H1 (cell line): ENCODE results near the gene CCDC121. TPM values are rescaled to one million over a fixed set of nuclear protein-coding genes. Genes with fewer than 3 reads are reported as not detected.

ENCODE experiments used
- CTCF ChIA-PET: fragments of 300-600 bp; sonication (Branson Sonifier 250); formaldehyde crosslinking; loops from one replicate; lab custom pipeline; 2021; ENCODE audit not compliant: partially characterized antibody; lab: Charles Lee
- POLR2A ChIA-PET: fragments of 300-600 bp; sonication (Branson Sonifier 250); formaldehyde crosslinking; loops from one replicate; lab custom pipeline; 2021; ENCODE audit warnings: inconsistent platforms; ENCODE audit not compliant: partially characterized antibody; lab: Charles Lee
- DNase-seq, 2 experiments: peaks; one replicate each; pipeline versions ENCODE4 v3.0.0 to v3.0.0-alpha.2; 2010 to 2022; ENCODE audit warnings: low spot score in 2 of 2, low read depth in 1 of 2, mixed read lengths in 1 of 2
- FAIRE-seq: peaks from 2 replicates; lab custom pipeline; 2011; peaks lifted over from hg19 to GRCh38; lab: Jason Lieb, UNC
- H2AFZ ChIP-seq: 2 replicates; pipeline ENCODE4 v1.8.1; 2012; ENCODE audit warnings: low read length, inconsistent platforms
- H2AK5ac ChIP-seq: 2 replicates; pipeline ENCODE4 v1.6.1; 2013; ENCODE audit warnings: low read depth, low read length
- H2BK120ac ChIP-seq: replicated peaks from 2 replicates; pipeline ENCODE3; 2013; ENCODE audit warnings: low read depth, low read length, inconsistent platforms
- H2BK12ac ChIP-seq: 2 replicates; pipeline ENCODE4 v1.6.1; 2013; ENCODE audit warnings: low read depth, low read length
- H2BK15ac ChIP-seq: 2 replicates; pipeline ENCODE4 v1.6.1; 2013; ENCODE audit warnings: low read length
- H2BK20ac ChIP-seq: 2 replicates; pipeline ENCODE4 v1.6.1; 2013; ENCODE audit warnings: low read length
- H2BK5ac ChIP-seq: 2 replicates; pipeline ENCODE4 v1.6.1; 2013; ENCODE audit warnings: low read depth, low read length
- H3K14ac ChIP-seq: 2 replicates; pipeline ENCODE4 v1.6.1; 2013; ENCODE audit warnings: inconsistent platforms; ENCODE audit not compliant: insufficient read length
- H3K18ac ChIP-seq: 2 replicates; pipeline ENCODE4 v1.6.1; 2013; ENCODE audit warnings: low read length; ENCODE audit errors: extremely low read depth
- H3K23ac ChIP-seq: 2 replicates; pipeline ENCODE4 v1.6.1; 2013; ENCODE audit warnings: inconsistent platforms; ENCODE audit not compliant: insufficient read length
- H3K23me2 ChIP-seq: 2 replicates; pipeline ENCODE4 v1.6.1; 2013; ENCODE audit warnings: low read depth, low read length
- H3K27ac ChIP-seq: 2 replicates; pipeline ENCODE4 v1.6.1; 2011; ENCODE audit warnings: low read depth, low read length, inconsistent platforms
- H3K27me3 ChIP-seq, 4 experiments: replicated peaks in 1 of 4; 1 replicate in 1 of 4; 2 replicates in 3 of 4; pipeline versions ENCODE4 v1.6.1 to v1.8.1; 2011 to 2013; ENCODE audit warnings: low read length in 3 of 4, mild to moderate bottlenecking in 3 of 4, inconsistent platforms in 2 of 4, mixed read lengths in 2 of 4, moderate library complexity in 1 of 4; ENCODE audit not compliant: control insufficient read depth in 3 of 4, insufficient read depth in 3 of 4; ENCODE audit errors: extremely low read depth in 1 of 4
- H3K36me3 ChIP-seq, 4 experiments: 2 replicates each; pipeline versions ENCODE4 v1.6.1 to v1.8.1; 2011 to 2013; ENCODE audit warnings: mild to moderate bottlenecking in 4 of 4, low read length in 3 of 4, moderate library complexity in 2 of 4, control low read depth in 1 of 4, inconsistent platforms in 1 of 4; ENCODE audit not compliant: insufficient read depth in 4 of 4, control insufficient read depth in 2 of 4
- H3K4ac ChIP-seq: replicated peaks from 2 replicates; pipeline ENCODE3; 2013; ENCODE audit warnings: low read length, low read depth, mixed read lengths, inconsistent platforms; ENCODE audit not compliant: insufficient read length
- H3K4me1 ChIP-seq, 4 experiments: replicated peaks in 1 of 4; 1 replicate in 1 of 4; 2 replicates in 3 of 4; pipeline versions ENCODE4 v1.6.1 to v1.8.1; 2011 to 2013; ENCODE audit warnings: low read length in 3 of 4, inconsistent platforms in 2 of 4, mixed read lengths in 1 of 4; ENCODE audit not compliant: insufficient read depth in 4 of 4, control insufficient read depth in 3 of 4
- H3K4me2 ChIP-seq, 2 experiments: 2 replicates each; pipeline versions ENCODE4 v1.6.1 to v1.8.1; 2011 to 2013; ENCODE audit warnings: low read depth in 2 of 2, low read length in 2 of 2, control low read depth in 1 of 2, inconsistent platforms in 1 of 2, mild to moderate bottlenecking in 1 of 2; ENCODE audit not compliant: insufficient read depth in 1 of 2
- H3K4me3 ChIP-seq, 4 experiments: fragments of 200-600, 300-600 bp in 1 of 4; sonication (generic), shearing (Covaris generic), sonication (Bioruptor Twin) in 1 of 4; 2 replicates each; pipeline versions ENCODE4 v1.5.1 to v1.8.1; 2011 to 2016; ENCODE audit warnings: low read length in 4 of 4, low read depth in 3 of 4, control low read depth in 2 of 4, inconsistent platforms in 2 of 4, mild to moderate bottlenecking in 2 of 4, mixed read lengths in 1 of 4, moderate library complexity in 1 of 4; ENCODE audit not compliant: insufficient read depth in 2 of 4; ENCODE audit errors: extremely low read depth in 1 of 4
- H3K56ac ChIP-seq: replicated peaks from 2 replicates; pipeline ENCODE3; 2013; ENCODE audit warnings: low read depth, mild to moderate bottlenecking, mixed read lengths, low read length, inconsistent platforms; ENCODE audit not compliant: insufficient read length
- H3K79me1 ChIP-seq: 2 replicates; pipeline ENCODE4 v1.6.1; 2013; ENCODE audit warnings: low read depth, low read length, control low read depth
- H3K79me2 ChIP-seq, 2 experiments: 2 replicates each; pipeline versions ENCODE4 v1.6.1 to v1.8.1; 2012 to 2013; ENCODE audit warnings: low read length in 2 of 2, mild to moderate bottlenecking in 2 of 2, inconsistent platforms in 1 of 2; ENCODE audit not compliant: insufficient read depth in 2 of 2, control insufficient read depth in 1 of 2
- H3K9ac ChIP-seq, 4 experiments: replicated peaks in 1 of 4; 1 replicate in 1 of 4; 2 replicates in 3 of 4; pipeline versions ENCODE4 v1.6.1 to v1.8.1; 2011 to 2013; ENCODE audit warnings: low read depth in 3 of 4, low read length in 3 of 4, control low read depth in 2 of 4, mild to moderate bottlenecking in 2 of 4, moderate library complexity in 2 of 4, inconsistent platforms in 1 of 4; ENCODE audit errors: extremely low read depth in 1 of 4
- H3K9me3 ChIP-seq, 2 experiments: 2 replicates each; pipeline versions ENCODE4 v1.6.1 to v1.8.1; 2012 to 2013; ENCODE audit warnings: mild to moderate bottlenecking in 2 of 2, moderate library complexity in 2 of 2, control low read depth in 1 of 2, inconsistent platforms in 1 of 2, low read depth in 1 of 2, low read length in 1 of 2, mixed read lengths in 1 of 2; ENCODE audit not compliant: insufficient read depth in 2 of 2
- H4K20me1 ChIP-seq, 2 experiments: replicated peaks in 1 of 2; 2 replicates each; pipeline versions ENCODE3 to v1.8.1; 2011 to 2013; ENCODE audit warnings: inconsistent platforms in 2 of 2, low read length in 2 of 2, mild to moderate bottlenecking in 1 of 2; ENCODE audit not compliant: insufficient read depth in 2 of 2, control insufficient read depth in 1 of 2
- H4K5ac ChIP-seq: 2 replicates; pipeline ENCODE4 v1.6.1; 2013; ENCODE audit warnings: low read length, low read depth, mixed read lengths, inconsistent platforms; ENCODE audit not compliant: insufficient read length
- H4K8ac ChIP-seq: 2 replicates; pipeline ENCODE4 v1.8.0; 2013; ENCODE audit warnings: mild to moderate bottlenecking, moderate library complexity, low read length, inconsistent platforms; ENCODE audit not compliant: insufficient read depth; ENCODE audit errors: extremely low read depth
- H4K91ac ChIP-seq: replicated peaks from 2 replicates; pipeline ENCODE3; 2013; ENCODE audit warnings: low read length, mixed read lengths, inconsistent platforms; ENCODE audit not compliant: insufficient read length
- CHD1 ChIP-seq: IDR thresholded peaks from 2 replicates; pipeline ENCODE4 v1.6.1; 2012; ENCODE audit warnings: low read depth, low read length, improper control_type of control experiment
- KDM4A ChIP-seq: IDR thresholded peaks from one replicate; pipeline ENCODE4 v1.7.1; 2012; ENCODE audit warnings: low read depth, mild to moderate bottlenecking, moderate library complexity, low read length, inconsistent platforms; ENCODE audit not compliant: severe bottlenecking
- NANOG ChIP-seq: IDR thresholded peaks from 2 replicates; pipeline ENCODE4 v1.6.1; 2011; ENCODE audit warnings: low read length, low read depth, mild to moderate bottlenecking, inconsistent platforms; ENCODE audit not compliant: insufficient read depth, poor library complexity, severe bottlenecking
- SIN3A ChIP-seq, 2 experiments: IDR thresholded peaks in 1 of 2; conservative IDR thresholded peaks in 1 of 2; 2 replicates each; pipeline ENCODE4 v1.6.1; 2011 to 2012; ENCODE audit warnings: low read length in 2 of 2, improper control_type of control experiment in 1 of 2, low read depth in 1 of 2, mild to moderate bottlenecking in 1 of 2
- SIRT6 ChIP-seq: IDR thresholded peaks from one replicate; pipeline ENCODE4 v1.7.1; 2012; ENCODE audit warnings: low read length, inconsistent platforms
- USF2 ChIP-seq: IDR thresholded peaks from 2 replicates; pipeline ENCODE4 v1.6.1; 2011; ENCODE audit warnings: low read length, improper control_type of control experiment
- ZNF274 ChIP-seq: IDR thresholded peaks from 2 replicates; pipeline ENCODE4 v1.7.0; 2012; ENCODE audit warnings: low read length, borderline replicate concordance; ENCODE audit errors: extremely low read depth
- WGBS, 2 experiments: shearing (Covaris generic) in 1 of 2; methylation state at CpG; one replicate each; pipeline versions ENCODE4 v1.1.6 to v1.1.7; 2013 to 2015; ENCODE audit warnings: low lambda C conversion rate in 2 of 2, mixed read lengths in 2 of 2, inconsistent platforms in 1 of 2, low coverage in 1 of 2, missing lambda C conversion rate in 1 of 2; ENCODE audit not compliant: insufficient replicate concordance in 2 of 2, insufficient coverage in 1 of 2, insufficient read length in 1 of 2; ENCODE audit errors: extremely low coverage in 1 of 2, missing lambda C conversion rate in 1 of 2; 5-methylcytosine and 5-hydroxymethylcytosine counted together
- polyA plus RNA-seq, 7 experiments: library from polyadenylated mRNA; depleted of rRNA in 3 of 7; stranded (reverse) in 5 of 7; unstranded in 2 of 7; fragments of >200 nt in 5 of 7; fragments of 200-250 nt in 2 of 7; gene quantifications; 1 replicate in 5 of 7; 2 replicates in 1 of 7; 4 replicates in 1 of 7; pipeline versions ENCODE4 v1.2.1 to v1.2.3, GENCODE V29; 2011 to 2013; ENCODE audit warnings: missing spikeins in 2 of 7, mixed read lengths in 2 of 7
- total RNA-seq: library from RNA; stranded (reverse); fragmentation: NEBNext Ultra II Directional; extraction: Animal tissue kit (Norgen Biotek cat#: 25700); gene quantifications from 2 replicates; pipeline ENCODE4 v1.2.1, GENCODE V29; 2021

The CCDC121 gene
- total and polyA plus RNA-seq, 2 of the 8 experiments (the other 6 are each of a cell fraction or from before 2014, with no cell fraction given), result 0.68 to 1.5 TPM

DNA sequence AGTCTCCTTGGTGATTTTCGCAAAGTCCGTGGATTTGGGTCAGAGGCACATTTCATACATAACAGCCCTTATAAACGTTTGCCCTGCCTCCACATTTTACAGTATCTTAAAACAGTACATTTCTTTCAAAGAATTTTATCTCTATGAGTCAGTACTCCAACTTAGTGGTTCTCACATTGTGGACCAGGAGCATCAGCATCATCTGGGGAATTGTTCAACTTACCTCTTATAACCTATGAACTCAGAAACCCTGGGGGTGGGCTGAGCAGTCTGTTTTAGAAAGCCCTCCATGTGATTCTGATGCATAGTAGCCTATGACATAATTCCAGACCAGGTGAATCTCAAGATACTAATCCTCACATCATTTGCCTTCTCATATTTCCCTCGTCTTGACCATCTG, 22.2 kb upstream of the CCDC121 start:
- WGBS, 2 experiments, result 87% methylated on average over 4 of the region's 4 CpGs; no CpG with 5 or more reads in 1 of the 2 experiments
- FAIRE-seq (no peak), DNase-seq (no peak)
- no peak overlapping the region for H3K23ac ChIP-seq
- H2BK15ac ChIP-seq, result no peak overlapping the region
- no peak overlapping the region for H3K56ac ChIP-seq
- H2AK5ac ChIP-seq, result no peak overlapping the region
- H3K27me3 ChIP-seq, result no peaks in the 10 kb centered on the region
- H3K18ac ChIP-seq, result no peak overlapping the region
- TF ChIP-seq KDM4A (no peak), USF2 (no peak), ZNF274 (no peak), SIRT6 (no peak), NANOG (no peak), SIN3A (conservative IDR thresholded peaks at IDR 0.05 in 1 of 2, IDR thresholded peaks at IDR 0.05 in 1 of 2; ENCODE audit: low read depth in 1 of 2, low read length in 2 of 2) (no peak), CHD1 (no peak)
- H4K8ac ChIP-seq, result no peak overlapping the region
- no peak overlapping the region for H3K4me2 ChIP-seq
- H3K79me1 ChIP-seq, result no peaks in the 10 kb centered on the region
- no peak overlapping the region for H2AFZ ChIP-seq
- H3K27ac ChIP-seq, result no peak overlapping the region
- no peak overlapping the region for H3K9ac ChIP-seq
- POLR2A ChIA-PET, result interaction anchor here (0.9 to 1.6 kb wide), 3 partner anchors 9 to 48 kb away, joined by 3 to 4 read pairs (median 3); partner anchors contain the start of genes CCDC121 and GPN1
- H3K36me3 ChIP-seq, result peaks cover 19 to 70% (median 55%) of the 10 kb centered on the region in 4 experiments
- H3K79me2 ChIP-seq, result no peaks in the 10 kb centered on the region
- H2BK12ac ChIP-seq, result no peak overlapping the region
- no peak overlapping the region for H2BK20ac ChIP-seq
- H4K5ac ChIP-seq, result no peak overlapping the region
- H2BK5ac ChIP-seq, result no peak overlapping the region
- no peak overlapping the region for H3K14ac ChIP-seq
- no peaks in the 10 kb centered on the region for H4K20me1 ChIP-seq
- CTCF ChIA-PET, result interaction anchor here (5.2 kb wide), 1 partner anchor 32 kb away, joined by 22 read pairs; no protein-coding TSS in a partner anchor
- H3K4ac ChIP-seq, result no peak overlapping the region
- H2BK120ac ChIP-seq, result no peak overlapping the region
- H3K4me1 ChIP-seq, result no peaks in the 10 kb centered on the region
- H3K9me3 ChIP-seq, result no peaks in the 10 kb centered on the region
- H4K91ac ChIP-seq, result no peak overlapping the region
- no peaks in the 10 kb centered on the region for H3K23me2 ChIP-seq
- H3K4me3 ChIP-seq, result no peak overlapping the region
